HEK293 (cell line): Measurements from ENCODE around the gene MYO5B.

Experiments used
- CTCF ChIA-PET: fragments of 350-600 bp; formaldehyde crosslinking; extraction: SDS; loops from one replicate; lab custom pipeline; 2021; ENCODE audit warnings: antibody characterized with exemption; lab: Yijun Ruan, JAX
- POLR2A ChIA-PET: fragments of 300-600 bp; formaldehyde crosslinking; extraction: SDS; loops from one replicate; lab custom pipeline; 2020; ENCODE audit warnings: antibody characterized with exemption, inconsistent platforms; lab: Yijun Ruan, JAX
- H3K27ac ChIP-seq: fragments of 200-500 bp; sonication (Bioruptor generic); 2 replicates; pipeline ENCODE4 v1.5.1; 2014; ENCODE audit warnings: low read depth, low read length, control low read depth, inconsistent platforms; ENCODE audit errors: extremely low read depth
- H3K36me3 ChIP-seq, 2 experiments: fragments of 200-500 bp in 1 of 2; sonication (Bioruptor generic) in 1 of 2; 1 replicate in 1 of 2; 2 replicates in 1 of 2; pipeline ENCODE4 v1.5.1; 2014 to 2017; ENCODE audit warnings: inconsistent platforms in 2 of 2, low read length in 2 of 2; ENCODE audit not compliant: control insufficient read depth in 2 of 2, insufficient read depth in 1 of 2
- H3K4me1 ChIP-seq: fragments of 200-500 bp; sonication (Bioruptor generic); 2 replicates; pipeline ENCODE4 v1.5.1; 2014; ENCODE audit warnings: mild to moderate bottlenecking, low read length, inconsistent platforms; ENCODE audit not compliant: control insufficient read depth, insufficient read depth
- H3K4me3 ChIP-seq: 2 replicates; pipeline ENCODE4 v1.5.1; 2011; ENCODE audit warnings: low read depth, mild to moderate bottlenecking, control low read depth, low read length, moderate library complexity
- H3K9me3 ChIP-seq: fragments of 200-500 bp; sonication (Bioruptor generic); 2 replicates; pipeline ENCODE4 v1.5.1; 2014; ENCODE audit warnings: low read depth, low read length, inconsistent platforms; ENCODE audit not compliant: control insufficient read depth, insufficient read depth
- MEIS1 ChIP-seq: sonication (generic); formaldehyde crosslinking; IDR thresholded peaks from 2 replicates; pipeline ENCODE4 v1.8.1; 2022; ENCODE audit warnings: missing genetic modification reagents, mild to moderate bottlenecking, borderline replicate concordance
- OVOL3 ChIP-seq: fragments of 450-650 bp; formaldehyde crosslinking; IDR thresholded peaks from 2 replicates; pipeline ENCODE4 v1.5.1; 2016; ENCODE audit warnings: missing biosample characterization, missing genetic modification characterization
- PRDM1 ChIP-seq: fragments of 450-650 bp; formaldehyde crosslinking; IDR thresholded peaks from 2 replicates; pipeline ENCODE4; 2016; ENCODE audit warnings: missing biosample characterization, missing genetic modification characterization
- REPIN1 ChIP-seq: fragments of 450-650 bp; formaldehyde crosslinking; IDR thresholded peaks from 2 replicates; pipeline ENCODE4 v1.5.1; 2017; ENCODE audit warnings: missing biosample characterization, missing genetic modification characterization, low read depth
- SP2 ChIP-seq: fragments of 450-650 bp; formaldehyde crosslinking; IDR thresholded peaks from 2 replicates; pipeline ENCODE4 v1.5.1; 2016; ENCODE audit warnings: missing biosample characterization, missing genetic modification characterization
- SP7 ChIP-seq: fragments of 450-650 bp; formaldehyde crosslinking; IDR thresholded peaks from 2 replicates; pipeline ENCODE4 v1.5.1; 2016; ENCODE audit warnings: missing biosample characterization, missing genetic modification characterization
- ZBTB1 ChIP-seq: fragments of 450-650 bp; formaldehyde crosslinking; IDR thresholded peaks from 2 replicates; pipeline ENCODE4 v1.5.1; 2016; ENCODE audit warnings: missing biosample characterization, missing genetic modification characterization
- ZBTB21 ChIP-seq: fragments of 450-650 bp; formaldehyde crosslinking; IDR thresholded peaks from 2 replicates; pipeline ENCODE4 v1.5.1; 2017; ENCODE audit warnings: missing biosample characterization, missing genetic modification characterization
- ZIC2 ChIP-seq: fragments of 450-650 bp; formaldehyde crosslinking; IDR thresholded peaks from 2 replicates; pipeline ENCODE4 v1.5.1; 2016; ENCODE audit warnings: missing biosample characterization, missing genetic modification characterization
- ZNF133 ChIP-seq: fragments of 450-650 bp; formaldehyde crosslinking; IDR thresholded peaks from 2 replicates; pipeline ENCODE4 v1.5.1; 2016; ENCODE audit warnings: missing biosample characterization, missing genetic modification characterization
- ZNF140 ChIP-seq: fragments of 450-650 bp; formaldehyde crosslinking; IDR thresholded peaks from 2 replicates; pipeline ENCODE4 v1.5.1; 2016; ENCODE audit warnings: missing biosample characterization, missing genetic modification characterization
- ZNF169 ChIP-seq: fragments of 450-650 bp; formaldehyde crosslinking; IDR thresholded peaks from 2 replicates; pipeline ENCODE4 v1.5.1; 2016; ENCODE audit warnings: missing biosample characterization, missing genetic modification characterization
- ZNF174 ChIP-seq: fragments of 450-650 bp; formaldehyde crosslinking; IDR thresholded peaks from 2 replicates; pipeline ENCODE4 v1.5.0; 2017; ENCODE audit warnings: missing biosample characterization, mild to moderate bottlenecking, missing genetic modification characterization
- ZNF266 ChIP-seq: fragments of 450-650 bp; formaldehyde crosslinking; IDR thresholded peaks from 2 replicates; pipeline ENCODE4 v1.5.1; 2016; ENCODE audit warnings: missing biosample characterization, missing genetic modification characterization, low read depth
- ZNF311 ChIP-seq: fragments of 450-650 bp; formaldehyde crosslinking; IDR thresholded peaks from 2 replicates; pipeline ENCODE4 v1.5.1; 2017; ENCODE audit warnings: missing biosample characterization, missing genetic modification characterization, borderline replicate concordance
- ZNF366 ChIP-seq: fragments of 450-650 bp; formaldehyde crosslinking; conservative IDR thresholded peaks from 2 replicates; pipeline ENCODE4 v1.5.1; 2016; ENCODE audit warnings: missing biosample characterization, missing genetic modification characterization
- ZNF404 ChIP-seq: fragments of 450-650 bp; formaldehyde crosslinking; IDR thresholded peaks from 2 replicates; pipeline ENCODE4 v1.5.1; 2017; ENCODE audit warnings: missing biosample characterization, missing genetic modification characterization
- ZNF510 ChIP-seq: fragments of 450-650 bp; formaldehyde crosslinking; IDR thresholded peaks from 2 replicates; pipeline ENCODE4 v1.5.1; 2018; ENCODE audit warnings: mild to moderate bottlenecking, missing genetic modification characterization, missing biosample characterization; ENCODE audit not compliant: insufficient replicate concordance
- ZNF623 ChIP-seq: fragments of 450-650 bp; formaldehyde crosslinking; IDR thresholded peaks from 2 replicates; pipeline ENCODE4 v1.5.1; 2016; ENCODE audit warnings: missing biosample characterization, missing genetic modification characterization
- ZNF629 ChIP-seq: fragments of 450-650 bp; formaldehyde crosslinking; IDR thresholded peaks from 2 replicates; pipeline ENCODE4 v1.5.1; 2017; ENCODE audit warnings: missing biosample characterization, missing genetic modification characterization
- ZNF792 ChIP-seq: fragments of 450-650 bp; formaldehyde crosslinking; IDR thresholded peaks from 2 replicates; pipeline ENCODE4 v1.5.1; 2016; ENCODE audit warnings: missing biosample characterization, missing genetic modification characterization
- ZNF843 ChIP-seq: fragments of 450-650 bp; formaldehyde crosslinking; IDR thresholded peaks from 2 replicates; pipeline ENCODE4 v1.5.1; 2016; ENCODE audit warnings: missing biosample characterization, missing genetic modification characterization
- TF ChIP-seq, protein P1 (sequence below): fragments of 450-650 bp; formaldehyde crosslinking; IDR thresholded peaks from 2 replicates; pipeline ENCODE4 v1.5.0; 2017; ENCODE audit warnings: missing biosample characterization, missing genetic modification characterization, borderline replicate concordance
- TF ChIP-seq, protein P2 (sequence below): fragments of 450-650 bp; formaldehyde crosslinking; IDR thresholded peaks from 2 replicates; pipeline ENCODE4 v1.5.1; 2016; ENCODE audit warnings: missing biosample characterization, missing genetic modification characterization, borderline replicate concordance
- TF ChIP-seq, protein P3 (sequence below): sonication (generic); formaldehyde crosslinking; IDR thresholded peaks from 2 replicates; pipeline ENCODE4 v1.8.1; 2022; ENCODE audit warnings: mild to moderate bottlenecking, moderate library complexity, missing genetic modification reagents
- TF ChIP-seq, protein P4 (sequence below): fragments of 450-650 bp; formaldehyde crosslinking; IDR thresholded peaks from 2 replicates; pipeline ENCODE4 v1.5.1; 2016; ENCODE audit warnings: missing biosample characterization, missing genetic modification characterization
- TF ChIP-seq, protein P5 (sequence below): fragments of 450-650 bp; formaldehyde crosslinking; IDR thresholded peaks from 2 replicates; pipeline ENCODE4 v1.5.1; 2016; ENCODE audit warnings: missing biosample characterization, missing genetic modification characterization

The MYO5B gene

DNA sequence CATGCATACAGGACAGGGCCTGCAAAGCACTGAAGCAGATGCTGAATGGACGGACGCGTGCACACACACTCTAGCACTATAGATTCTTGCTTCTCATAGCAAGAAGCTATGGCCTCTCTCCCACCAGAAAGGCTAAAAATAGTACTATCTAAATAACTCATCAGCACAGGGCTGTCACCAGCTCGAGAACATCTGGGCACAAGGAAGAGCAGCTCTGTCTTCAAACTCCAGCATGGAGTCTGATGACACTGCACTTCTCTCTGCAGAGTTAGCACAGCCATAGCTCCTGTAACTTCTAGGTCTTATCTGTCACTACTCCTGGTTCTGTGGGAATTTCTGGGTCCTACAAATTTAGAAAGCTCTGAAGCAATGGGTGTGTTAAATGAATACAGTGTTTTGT, 123.5 kb downstream of the MYO5B start (continued):
- TF ChIP-seq, protein P1, sequence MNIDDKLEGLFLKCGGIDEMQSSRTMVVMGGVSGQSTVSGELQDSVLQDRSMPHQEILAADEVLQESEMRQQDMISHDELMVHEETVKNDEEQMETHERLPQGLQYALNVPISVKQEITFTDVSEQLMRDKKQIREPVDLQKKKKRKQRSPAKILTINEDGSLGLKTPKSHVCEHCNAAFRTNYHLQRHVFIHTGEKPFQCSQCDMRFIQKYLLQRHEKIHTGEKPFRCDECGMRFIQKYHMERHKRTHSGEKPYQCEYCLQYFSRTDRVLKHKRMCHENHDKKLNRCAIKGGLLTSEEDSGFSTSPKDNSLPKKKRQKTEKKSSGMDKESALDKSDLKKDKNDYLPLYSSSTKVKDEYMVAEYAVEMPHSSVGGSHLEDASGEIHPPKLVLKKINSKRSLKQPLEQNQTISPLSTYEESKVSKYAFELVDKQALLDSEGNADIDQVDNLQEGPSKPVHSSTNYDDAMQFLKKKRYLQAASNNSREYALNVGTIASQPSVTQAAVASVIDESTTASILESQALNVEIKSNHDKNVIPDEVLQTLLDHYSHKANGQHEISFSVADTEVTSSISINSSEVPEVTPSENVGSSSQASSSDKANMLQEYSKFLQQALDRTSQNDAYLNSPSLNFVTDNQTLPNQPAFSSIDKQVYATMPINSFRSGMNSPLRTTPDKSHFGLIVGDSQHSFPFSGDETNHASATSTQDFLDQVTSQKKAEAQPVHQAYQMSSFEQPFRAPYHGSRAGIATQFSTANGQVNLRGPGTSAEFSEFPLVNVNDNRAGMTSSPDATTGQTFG (tag by site-specific recombination), result no peak
- TF ChIP-seq, protein P2, sequence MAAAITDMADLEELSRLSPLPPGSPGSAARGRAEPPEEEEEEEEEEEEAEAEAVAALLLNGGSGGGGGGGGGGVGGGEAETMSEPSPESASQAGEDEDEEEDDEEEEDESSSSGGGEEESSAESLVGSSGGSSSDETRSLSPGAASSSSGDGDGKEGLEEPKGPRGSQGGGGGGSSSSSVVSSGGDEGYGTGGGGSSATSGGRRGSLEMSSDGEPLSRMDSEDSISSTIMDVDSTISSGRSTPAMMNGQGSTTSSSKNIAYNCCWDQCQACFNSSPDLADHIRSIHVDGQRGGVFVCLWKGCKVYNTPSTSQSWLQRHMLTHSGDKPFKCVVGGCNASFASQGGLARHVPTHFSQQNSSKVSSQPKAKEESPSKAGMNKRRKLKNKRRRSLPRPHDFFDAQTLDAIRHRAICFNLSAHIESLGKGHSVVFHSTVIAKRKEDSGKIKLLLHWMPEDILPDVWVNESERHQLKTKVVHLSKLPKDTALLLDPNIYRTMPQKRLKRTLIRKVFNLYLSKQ, result no peak
- TF ChIP-seq ZBTB1 (tag by site-specific recombination) (no peak), SP7 (tag by site-specific recombination) (no peak), OVOL3 (no peak)
- TF ChIP-seq, protein P3, sequence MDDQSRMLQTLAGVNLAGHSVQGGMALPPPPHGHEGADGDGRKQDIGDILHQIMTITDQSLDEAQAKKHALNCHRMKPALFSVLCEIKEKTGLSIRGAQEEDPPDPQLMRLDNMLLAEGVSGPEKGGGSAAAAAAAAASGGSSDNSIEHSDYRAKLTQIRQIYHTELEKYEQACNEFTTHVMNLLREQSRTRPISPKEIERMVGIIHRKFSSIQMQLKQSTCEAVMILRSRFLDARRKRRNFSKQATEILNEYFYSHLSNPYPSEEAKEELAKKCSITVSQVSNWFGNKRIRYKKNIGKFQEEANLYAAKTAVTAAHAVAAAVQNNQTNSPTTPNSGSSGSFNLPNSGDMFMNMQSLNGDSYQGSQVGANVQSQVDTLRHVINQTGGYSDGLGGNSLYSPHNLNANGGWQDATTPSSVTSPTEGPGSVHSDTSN (CRISPR knock-in tag), result no peak
- TF ChIP-seq, protein P4, sequence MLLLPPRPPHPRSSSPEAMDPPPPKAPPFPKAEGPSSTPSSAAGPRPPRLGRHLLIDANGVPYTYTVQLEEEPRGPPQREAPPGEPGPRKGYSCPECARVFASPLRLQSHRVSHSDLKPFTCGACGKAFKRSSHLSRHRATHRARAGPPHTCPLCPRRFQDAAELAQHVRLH (tag by site-specific recombination), result no peak

DNA sequence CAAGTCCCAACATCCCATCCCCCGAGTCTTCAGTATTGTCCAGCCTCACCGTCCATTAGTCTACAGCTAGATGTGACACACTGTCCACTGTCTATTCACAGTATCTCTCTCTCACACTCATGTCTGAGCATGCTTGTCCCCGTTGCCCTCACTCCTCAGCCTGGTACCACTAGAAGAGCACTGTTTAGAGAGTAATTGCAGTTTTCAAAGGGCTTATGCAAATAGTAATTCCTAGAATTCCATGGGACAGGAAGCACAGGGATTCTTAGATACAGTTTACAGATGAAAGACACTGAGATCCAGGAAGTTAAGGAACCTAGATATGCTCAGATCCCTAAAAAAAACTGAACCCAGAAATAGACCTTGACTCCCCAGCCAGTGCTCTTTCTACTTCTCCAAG, 125.5 kb downstream of the MYO5B start:
- POLR2A ChIA-PET, result no interaction called here
- H3K4me1 ChIP-seq, result no peaks in the 10 kb centered on the region
- no peaks in the 10 kb centered on the region for H3K9me3 ChIP-seq
- no peak overlapping the region for H3K27ac ChIP-seq
- H3K36me3 ChIP-seq, result no peaks in the 10 kb centered on the region
- CTCF ChIA-PET, result interaction anchor here (1.6 kb wide), 1 partner anchor 134 kb away, joined by 5 read pairs; no protein-coding TSS in a partner anchor
- H3K4me3 ChIP-seq, result no peak overlapping the region
- no peak for TF ChIP-seq ZNF623 (tag by site-specific recombination)
- no peak for TF ChIP-seq ZNF366 (tag by site-specific recombination)
- no peak for TF ChIP-seq ZNF169
- no peak for TF ChIP-seq ZNF311 (tag by site-specific recombination)

DNA sequence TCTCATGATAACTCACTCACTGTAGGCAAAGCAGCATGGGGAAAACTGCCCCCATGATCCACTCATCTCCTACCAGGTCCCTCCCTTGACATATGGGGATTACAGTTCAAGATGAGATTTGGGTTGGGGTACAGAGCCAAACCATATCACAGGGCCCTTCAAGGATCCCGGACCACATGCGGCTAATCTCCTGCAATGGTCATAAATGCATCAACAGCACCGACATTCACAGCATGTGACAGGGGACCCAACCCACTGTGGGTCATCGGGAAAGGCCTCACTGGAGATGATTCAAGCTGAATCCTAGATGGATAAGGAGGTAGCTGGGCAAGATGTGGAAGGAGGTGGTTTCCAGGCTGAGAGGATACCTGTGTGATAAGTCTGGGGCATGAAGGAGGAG, 129.4 kb downstream of the MYO5B start:
- POLR2A ChIA-PET, result no interaction called here
- H3K36me3 ChIP-seq, result no peaks in the 10 kb centered on the region
- H3K4me3 ChIP-seq, result no peak overlapping the region
- TF ChIP-seq ZNF133 (tag by site-specific recombination), result peak; percentile 75
- peak; percentile 66 for TF ChIP-seq ZIC2 (tag by site-specific recombination)
- TF ChIP-seq ZNF140 (tag by site-specific recombination), result no peak
- TF ChIP-seq ZNF266, result no peak
- TF ChIP-seq, all 188 proteins: peak for 2
- Histone ChIP-seq H3K27ac (no peak overlapping the region), H3K9me3 (no peaks in the 10 kb centered on the region), H3K4me1 (no peaks in the 10 kb centered on the region)
- CTCF ChIA-PET, result no interaction called here

DNA sequence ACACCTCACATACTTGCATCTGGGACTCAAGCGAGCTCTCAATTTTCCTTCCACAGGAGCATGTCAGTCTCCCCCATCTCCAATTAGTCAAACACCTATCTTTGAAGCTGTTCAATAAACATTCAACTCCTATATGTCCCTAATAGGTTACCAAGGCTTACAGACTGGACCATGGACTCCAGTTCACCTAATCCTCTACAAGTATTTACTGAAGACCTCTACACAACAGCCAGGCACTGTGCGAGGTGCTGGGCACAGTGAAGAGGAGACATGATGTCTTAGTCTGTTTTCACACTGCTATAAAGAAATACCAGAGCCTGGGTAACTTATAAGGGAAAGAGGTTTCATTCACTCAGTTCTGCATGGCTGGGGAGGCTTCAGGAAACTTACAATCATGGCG, 129.9 kb downstream of the MYO5B start:
- no peak overlapping the region for H3K4me3 ChIP-seq
- ChIA-PET CTCF (interaction anchor here (0.5 kb wide), 1 partner anchor 939 kb away, joined by 3 read pairs; no protein-coding TSS in a partner anchor), POLR2A (no interaction called here)
- H3K4me1 ChIP-seq, result no peaks in the 10 kb centered on the region
- no peaks in the 10 kb centered on the region for H3K9me3 ChIP-seq
- no peak overlapping the region for H3K27ac ChIP-seq
- no peaks in the 10 kb centered on the region for H3K36me3 ChIP-seq
- TF ChIP-seq, protein P5, sequence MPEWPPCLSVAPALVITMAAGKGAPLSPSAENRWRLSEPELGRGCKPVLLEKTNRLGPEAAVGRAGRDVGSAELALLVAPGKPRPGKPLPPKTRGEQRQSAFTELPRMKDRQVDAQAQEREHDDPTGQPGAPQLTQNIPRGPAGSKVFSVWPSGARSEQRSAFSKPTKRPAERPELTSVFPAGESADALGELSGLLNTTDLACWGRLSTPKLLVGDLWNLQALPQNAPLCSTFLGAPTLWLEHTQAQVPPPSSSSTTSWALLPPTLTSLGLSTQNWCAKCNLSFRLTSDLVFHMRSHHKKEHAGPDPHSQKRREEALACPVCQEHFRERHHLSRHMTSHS, result no peak
- TF ChIP-seq PRDM1 (tag by site-specific recombination) (no peak), ZNF404 (tag by site-specific recombination) (no peak), ZNF792 (no peak), REPIN1 (tag by site-specific recombination) (no peak), ZNF133 (tag by site-specific recombination) (no peak), ZNF510 (no peak), MEIS1 (CRISPR knock-in tag) (no peak), SP2 (tag by site-specific recombination) (no peak), ZNF174 (no peak), ZNF629 (tag by site-specific recombination) (no peak), ZNF843 (no peak), ZNF623 (tag by site-specific recombination) (no peak), ZBTB21 (tag by site-specific recombination) (no peak)
